ENCODE results near the gene STOML1. TPM values are rescaled to one million over a fixed set of nuclear protein-coding genes. Genes with fewer than 3 reads are reported as not detected.

STOML1 gene
- total RNA-seq, 1 experiment from 2014 or later: 5.0 TPM

- no peak for ATAC-seq
Measured at GRCh38 chr15:73950479-73950830, 41.6 kb downstream of the STOML1 start.

More at GRCh38 chr15:73950479-73950830, 41.6 kb downstream of the STOML1 start:
- Histone ChIP-seq H3K4me1 (ENCODE audit: control insufficient read depth in 1 of 2, insufficient read depth in 2 of 2, low read length in 2 of 2) (peaks cover 0 to 10% of the 10 kb centered on the region in 2 experiments; a peak in 1 of 4 replicates), H3K79me2 (ENCODE audit: insufficient read depth, low read length) (no peaks in the 10 kb centered on the region), H3K9ac (ENCODE audit: low read length) (no peak overlapping the region), H4K20me1 (ENCODE audit: insufficient read depth) (no peaks in the 10 kb centered on the region), H3K4me2 (ENCODE audit: low read length) (no peak overlapping the region), H2AFZ (ENCODE audit: low read depth, low read length, poor library complexity, severe bottlenecking) (no peak overlapping the region), H3K27ac (ENCODE audit: low read depth, low read length) (no peak overlapping the region), H3K36me3 (ENCODE audit: control insufficient read depth in 1 of 2, insufficient read depth in 2 of 2, low read length in 2 of 2) (no peaks in the 10 kb centered on the region), H3K4me3 (replicated peaks in 1 of 2; ENCODE audit: low read depth in 1 of 2, low read length in 2 of 2) (no peak overlapping the region), H3K9me2 (ENCODE audit: insufficient read depth) (no peaks in the 10 kb centered on the region), H3K27me3 (ENCODE audit: insufficient read depth, low read length) (no peaks in the 10 kb centered on the region), H3K9me3 (ENCODE audit: control insufficient read depth in 1 of 2, insufficient read depth in 1 of 2, low read depth in 1 of 2, low read length in 2 of 2) (no peaks in the 10 kb centered on the region)
- BruUV-seq (replicated peaks): no TSS peak
- ChIA-PET RAD21 (ENCODE audit: low non-redundant PET in 1 of 2, low total read pairs in 2 of 2, uncharacterized antibody in 2 of 2, unreplicated experiment in 2 of 2) (interaction anchor here in 1 of 2 experiments (0.5 to 0.8 kb wide), 2 partner anchors 15 to 359 kb away, joined by 3 read pairs; no protein-coding TSS in a partner anchor), POLR2A (interaction anchor here (1.0 kb wide), 1 partner anchor 21 kb away, joined by 3 read pairs; no protein-coding TSS in a partner anchor), CTCF (interaction anchor here (0.6 to 2.4 kb wide), 16 partner anchors 10 to 370 kb away, joined by 3 to 23 read pairs (median 7); partner anchors contain the start of gene LOXL1)
- no peak for DNase-seq (ENCODE audit: low read depth, low spot score)
- TF ChIP-seq ZBTB33 (IDR thresholded peaks at IDR 0.05; ENCODE audit: extremely low read depth, insufficient replicate concordance, low read length): no peak
- TF ChIP-seq JUND (IDR thresholded peaks at IDR 0.05): no peak
- TF ChIP-seq CTCF (IDR thresholded peaks at IDR 0.05 in 2 of 3, conservative IDR thresholded peaks at IDR 0.05 in 1 of 3; ENCODE audit: borderline replicate concordance in 1 of 3, insufficient read depth in 1 of 3, low read depth in 2 of 3, low read length in 2 of 3): no peak
- no peak for TF ChIP-seq REST (IDR thresholded peaks at IDR 0.05; ENCODE audit: low read depth)
- TF ChIP-seq YY1 (IDR thresholded peaks at IDR 0.05; ENCODE audit: extremely low read depth, insufficient replicate concordance, low read depth, low read length): no peak
- no peak for TF ChIP-seq ATF3 (IDR thresholded peaks at IDR 0.05)
- TF ChIP-seq CEBPB (IDR thresholded peaks at IDR 0.05; ENCODE audit: low read depth): no peak
- no peak for TF ChIP-seq TCF7L2 (IDR thresholded peaks at IDR 0.05; ENCODE audit: borderline replicate concordance, extremely low read depth, insufficient read depth, insufficient read length)
- TF ChIP-seq SIN3A (IDR thresholded peaks at IDR 0.05; ENCODE audit: low read depth): no peak
- no peak for TF ChIP-seq POLR2AphosphoS5 (IDR thresholded peaks at IDR 0.05; ENCODE audit: low read depth, low read length)
- TF ChIP-seq EZH2phosphoT487 (IDR thresholded peaks at IDR 0.05; ENCODE audit: borderline replicate concordance): no peak
- no peak for TF ChIP-seq MAX (IDR thresholded peaks at IDR 0.05)
- no peak for TF ChIP-seq POLR2A (IDR thresholded peaks at IDR 0.05; ENCODE audit: borderline replicate concordance, extremely low read depth, insufficient read depth, insufficient read length)
- no peak for TF ChIP-seq ZFX (IDR thresholded peaks at IDR 0.05)
- intact Hi-C loops (cut with micrococcal nuclease): no loop called here

All from HCT116 (cell line).